ENCODE data around the gene GNB5.

GNB5 gene

GRCh38 chr15:52151353-52151752, 39.8 kb downstream of the GNB5 start:
- TF ChIP-seq ZFX (IDR thresholded peaks at IDR 0.05) (no peak), CTCF (conservative IDR thresholded peaks at IDR 0.05) (no peak)
- H3K27ac ChIP-seq: no peak overlapping the region

- TF ChIP-seq ZFX (IDR thresholded peaks at IDR 0.05): no peak
- TF ChIP-seq CTCF (conservative IDR thresholded peaks at IDR 0.05): no peak
- no peak overlapping the region for H3K27ac ChIP-seq
Measured at GRCh38 chr15:52150871-52151270, 40.3 kb downstream of the GNB5 start.

GRCh38 chr15:52150043-52150825, 41.0 kb downstream of the GNB5 start:
- no peak for TF ChIP-seq ZFX (IDR thresholded peaks at IDR 0.05)
- no peak for TF ChIP-seq CTCF (conservative IDR thresholded peaks at IDR 0.05)
- H3K27ac ChIP-seq: no peak overlapping the region

- no peak for TF ChIP-seq ZFX (IDR thresholded peaks at IDR 0.05)
- TF ChIP-seq CTCF (conservative IDR thresholded peaks at IDR 0.05): no peak
- H3K27ac ChIP-seq: no peak overlapping the region
Measured at GRCh38 chr15:52148403-52148802, 42.8 kb downstream of the GNB5 start.

- TF ChIP-seq ZFX (IDR thresholded peaks at IDR 0.05): no peak
- no peak for TF ChIP-seq CTCF (conservative IDR thresholded peaks at IDR 0.05)
- no peak overlapping the region; the same call in 1 of the 2 replicates for H3K27ac ChIP-seq
Measured at GRCh38 chr15:52146776-52147175, 44.4 kb downstream of the GNB5 start.

GRCh38 chr15:52146261-52146660, 44.9 kb downstream of the GNB5 start:
- no peak for TF ChIP-seq CTCF (conservative IDR thresholded peaks at IDR 0.05)
- TF ChIP-seq ZFX (IDR thresholded peaks at IDR 0.05): no peak
- no peak overlapping the region for H3K27ac ChIP-seq

- no peak for TF ChIP-seq ZFX (IDR thresholded peaks at IDR 0.05)
- TF ChIP-seq CTCF (conservative IDR thresholded peaks at IDR 0.05): no peak
- H3K27ac ChIP-seq: no peak overlapping the region
Measured at GRCh38 chr15:52144656-52145178, 46.5 kb downstream of the GNB5 start.
